ENCODE data around the gene TANC1. TPM values are rescaled to one million over a fixed set of nuclear protein-coding genes. Genes with fewer than 3 reads are reported as not detected.

TANC1 gene
- total RNA-seq, 4 donors from 2014 or later: 34.5 to 125 (median 47.0) TPM

GRCh38 chr2:159152128-159152778 is 183.8 kb downstream of the TANC1 start:
- Histone ChIP-seq H3K27ac (peak overlapping the region; percentile 75 to 86 (median 84)), H3K4me3 (no peak overlapping the region), H3K27me3 (no peaks in the 10 kb centered on the region), H3K36me3 (no peaks in the 10 kb centered on the region), H3K4me1 (peaks cover 31 to 84% (median 72%) of the 10 kb centered on the region in 4 donors), H3K9me3 (no peaks in the 10 kb centered on the region)
- in situ Hi-C loops (cut with MboI; ENCODE audit: low pct_ligation_motif_present in 1 of 4, low pct_unique_long_range_greater_than_20kb in 1 of 4, low sequenced_read_pairs in 3 of 4) (no loop called here), intact Hi-C loops (cut with DNase I; ENCODE audit: low total_unique reads) (no loop called here)
- no peak for DNase-seq
- TF ChIP-seq CTCF (IDR thresholded peaks at IDR 0.05) (no peak), POLR2AphosphoS5 (IDR thresholded peaks at IDR 0.05) (no peak), EP300 (IDR thresholded peaks at IDR 0.05; ENCODE audit: low read depth) (no peak), POLR2A (IDR thresholded peaks at IDR 0.05) (no peak)
- WGBS, 2 donors (ENCODE audit: low coverage in 1 of 2): 76 to 78% methylated on average over 4 of the region's 4 CpGs

DNA sequence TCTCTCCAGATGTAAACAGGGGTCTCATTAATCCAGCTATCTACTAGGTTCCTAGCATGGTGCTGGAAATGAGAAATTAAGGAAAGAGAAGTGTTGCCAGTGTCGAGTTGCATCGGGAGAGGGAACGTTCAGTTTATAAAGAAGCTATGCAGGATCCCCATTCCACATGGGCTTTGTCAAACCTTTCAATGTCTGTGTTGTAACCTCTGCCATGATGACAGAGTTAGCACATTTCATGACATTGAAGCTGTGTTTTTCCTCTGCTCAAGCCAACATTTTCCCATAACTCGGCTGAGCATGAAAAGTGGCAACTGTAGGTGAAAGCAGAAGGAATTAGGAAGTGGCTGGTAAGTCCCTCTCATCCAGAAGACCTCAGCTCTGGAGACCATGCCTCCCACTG is 184.6 kb downstream of the TANC1 start:
- Histone ChIP-seq H3K4me3 (no peak overlapping the region), H3K4me1 (peaks cover 23 to 76% (median 66%) of the 10 kb centered on the region in 4 donors), H3K27ac (peak overlapping the region; percentile 75 to 86 (median 84)), H3K36me3 (no peaks in the 10 kb centered on the region), H3K27me3 (no peaks in the 10 kb centered on the region), H3K9me3 (no peaks in the 10 kb centered on the region)
- DNase-seq: no peak
- in situ Hi-C loops (cut with MboI; ENCODE audit: low pct_ligation_motif_present in 1 of 4, low pct_unique_long_range_greater_than_20kb in 1 of 4, low sequenced_read_pairs in 3 of 4) (no loop called here), intact Hi-C loops (cut with DNase I; ENCODE audit: low total_unique reads) (no loop called here)
- TF ChIP-seq POLR2A (IDR thresholded peaks at IDR 0.05) (no peak), CTCF (IDR thresholded peaks at IDR 0.05) (no peak), POLR2AphosphoS5 (IDR thresholded peaks at IDR 0.05) (no peak), EP300 (IDR thresholded peaks at IDR 0.05; ENCODE audit: low read depth) (no peak)
- WGBS, 2 donors (ENCODE audit: low coverage in 1 of 2): 77 to 81% methylated on average over 4 of the region's 4 CpGs

DNA sequence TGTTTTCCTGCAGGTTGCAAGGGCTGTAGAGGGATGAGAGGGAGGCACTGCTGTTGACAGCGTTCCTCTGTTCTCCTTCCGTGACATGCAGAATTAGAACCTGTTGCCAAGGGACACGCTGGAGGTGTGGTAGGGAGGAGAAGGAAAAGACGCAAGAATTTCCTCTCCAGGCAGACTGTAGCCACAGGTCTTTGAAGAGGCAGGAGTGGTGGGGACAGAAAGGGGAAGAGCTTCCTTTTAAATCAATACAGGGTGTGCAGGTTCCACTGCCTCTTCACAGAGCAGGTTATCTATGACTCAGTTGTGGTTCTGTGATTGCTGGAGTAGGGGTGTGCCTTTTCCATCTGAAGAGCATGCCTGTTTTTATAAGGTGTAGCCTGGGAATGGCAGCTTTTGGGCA is 185.0 kb downstream of the TANC1 start:
- in situ Hi-C loops (cut with MboI; ENCODE audit: low pct_ligation_motif_present in 1 of 4, low pct_unique_long_range_greater_than_20kb in 1 of 4, low sequenced_read_pairs in 3 of 4): no loop called here
- no peaks in the 10 kb centered on the region for H3K27me3 ChIP-seq
- TF ChIP-seq POLR2AphosphoS5 (IDR thresholded peaks at IDR 0.05) (peak in 2 of 3 donors; percentile 37 to 58), POLR2A (IDR thresholded peaks at IDR 0.05) (peak; percentile 24), EP300 (IDR thresholded peaks at IDR 0.05; ENCODE audit: low read depth) (no peak), CTCF (IDR thresholded peaks at IDR 0.05) (no peak)
- no peak overlapping the region for H3K4me3 ChIP-seq
- peak overlapping the region; percentile 75 to 86 (median 84) for H3K27ac ChIP-seq
- peaks cover 22 to 74% (median 66%) of the 10 kb centered on the region in 4 donors for H3K4me1 ChIP-seq
- DNase-seq: peak; percentile 70
- H3K36me3 ChIP-seq: no peaks in the 10 kb centered on the region
- no peaks in the 10 kb centered on the region for H3K9me3 ChIP-seq
- intact Hi-C loops (cut with DNase I; ENCODE audit: low total_unique reads): no loop called here
- 56 to 60% methylated on average over 2 to 4 of the region's 4 CpGs for WGBS, 2 donors (ENCODE audit: low coverage in 1 of 2)

DNA sequence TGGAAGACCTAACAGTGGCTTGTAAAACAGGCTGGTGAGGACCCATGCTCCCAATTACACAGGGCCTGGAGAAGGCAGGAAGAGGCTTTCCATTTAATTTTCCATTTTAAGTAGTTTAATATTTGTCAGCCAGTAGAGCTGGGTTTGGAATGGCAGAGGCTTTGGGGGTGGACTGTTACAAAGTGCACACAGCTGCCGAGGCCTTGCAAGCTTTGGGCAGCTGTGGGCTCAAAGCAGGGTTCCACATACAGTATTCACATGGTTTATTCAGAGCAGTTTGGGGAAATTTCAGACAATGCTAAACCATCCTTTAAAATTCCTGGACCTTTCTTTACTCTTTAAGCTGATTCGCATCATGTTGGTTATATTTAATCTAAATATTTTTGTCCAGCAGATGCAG is 185.5 kb downstream of the TANC1 start:
- no peak for DNase-seq
- Histone ChIP-seq H3K4me1 (peaks cover 22 to 74% (median 66%) of the 10 kb centered on the region in 4 donors), H3K9me3 (no peaks in the 10 kb centered on the region), H3K27me3 (no peaks in the 10 kb centered on the region), H3K36me3 (no peaks in the 10 kb centered on the region), H3K4me3 (no peak overlapping the region), H3K27ac (peak overlapping the region; percentile 75 to 86 (median 84))
- intact Hi-C loops (cut with DNase I; ENCODE audit: low total_unique reads): no loop called here
- 78% methylated on average over 2 of the region's 2 CpGs; no CpG with 5 or more reads in 1 of the 2 donors for WGBS, 2 donors (ENCODE audit: low coverage in 1 of 2)
- in situ Hi-C loops (cut with MboI; ENCODE audit: low pct_ligation_motif_present in 1 of 4, low pct_unique_long_range_greater_than_20kb in 1 of 4, low sequenced_read_pairs in 3 of 4): no loop called here
- TF ChIP-seq CTCF (IDR thresholded peaks at IDR 0.05): no peak
- no peak for TF ChIP-seq POLR2A (IDR thresholded peaks at IDR 0.05)
- no peak for TF ChIP-seq EP300 (IDR thresholded peaks at IDR 0.05; ENCODE audit: low read depth)
- TF ChIP-seq POLR2AphosphoS5 (IDR thresholded peaks at IDR 0.05): no peak

Data from transverse colon (tissue), 4 donors.